Effector memory CD4-positive, alpha-beta T cell (primary cell): ENCODE measurements around the gene SMYD3.
"Not testable (repeated sequence)": the region's sequence is repeated elsewhere in the genome, so short reads cannot be mapped to it uniquely, and the experiment has no call there.

Experiments
- DNase-seq, 3 donors: peaks; one replicate each; pipeline ENCODE4 v3.0.0-alpha.2; 2020
- H3K27ac ChIP-seq: 2 replicates; pipeline ENCODE4 v1.7.0; 2013; ENCODE audit warnings: mild to moderate bottlenecking, low read length, moderate library complexity; ENCODE audit not compliant: insufficient read depth, poor library complexity, severe bottlenecking
- H3K27me3 ChIP-seq: replicated peaks from 2 replicates; pipeline ENCODE4 v1.7.0; 2013; ENCODE audit warnings: mild to moderate bottlenecking, low read length; ENCODE audit not compliant: insufficient read depth, control insufficient read depth, poor library complexity, severe bottlenecking
- H3K36me3 ChIP-seq: 2 replicates; pipeline ENCODE4 v1.7.0; 2013; ENCODE audit warnings: mild to moderate bottlenecking, low read length, moderate library complexity; ENCODE audit not compliant: control insufficient read depth, insufficient read depth
- H3K4me1 ChIP-seq: 2 replicates; pipeline ENCODE4 v1.7.0; 2013; ENCODE audit warnings: low read length, mild to moderate bottlenecking; ENCODE audit not compliant: control insufficient read depth, insufficient read depth, poor library complexity, severe bottlenecking
- H3K4me3 ChIP-seq: 2 replicates; pipeline ENCODE4 v1.7.0; 2013; ENCODE audit warnings: low read length, low read depth, mild to moderate bottlenecking; ENCODE audit not compliant: insufficient read depth, poor library complexity, severe bottlenecking
- H3K9me3 ChIP-seq: 2 replicates; pipeline ENCODE4 v1.7.0; 2013; ENCODE audit warnings: mild to moderate bottlenecking, low read length, moderate library complexity; ENCODE audit not compliant: control insufficient read depth

Gene SMYD3

GRCh38 chr1:245978915-245979314 is 528.2 kb downstream of the SMYD3 start:
- Histone ChIP-seq H3K27ac (no peak overlapping the region), H3K4me1 (no peaks in the 10 kb centered on the region), H3K9me3 (no peaks in the 10 kb centered on the region), H3K36me3 (no peaks in the 10 kb centered on the region), H3K27me3 (no peaks in the 10 kb centered on the region), H3K4me3 (no peak overlapping the region)
- no peak for DNase-seq

GRCh38 chr1:245972476-245972875 is 534.6 kb downstream of the SMYD3 start:
- H3K4me1 ChIP-seq: no peaks in the 10 kb centered on the region
- no peak overlapping the region for H3K27ac ChIP-seq
- H3K9me3 ChIP-seq: no peaks in the 10 kb centered on the region
- DNase-seq: no peak
- no peaks in the 10 kb centered on the region for H3K27me3 ChIP-seq
- no peaks in the 10 kb centered on the region for H3K36me3 ChIP-seq
- H3K4me3 ChIP-seq: no peak overlapping the region

- no peaks in the 10 kb centered on the region for H3K36me3 ChIP-seq
- no peaks in the 10 kb centered on the region for H3K27me3 ChIP-seq
- DNase-seq: no peak
- H3K4me1 ChIP-seq: no peaks in the 10 kb centered on the region
- H3K4me3 ChIP-seq: no peak overlapping the region
- no peak overlapping the region for H3K27ac ChIP-seq
- no peaks in the 10 kb centered on the region for H3K9me3 ChIP-seq
Observed at GRCh38 chr1:245971711-245972085, 535.4 kb downstream of the SMYD3 start.

GRCh38 chr1:245971076-245971710 is 535.9 kb downstream of the SMYD3 start:
- H3K4me3 ChIP-seq, H3K36me3 ChIP-seq, H3K9me3 ChIP-seq, DNase-seq, H3K4me1 ChIP-seq, H3K27me3 ChIP-seq, H3K27ac ChIP-seq: not testable (repeated sequence)

GRCh38 chr1:245969283-245969682 is 537.8 kb downstream of the SMYD3 start:
- Histone ChIP-seq H3K27ac (no peak overlapping the region), H3K4me3 (no peak overlapping the region), H3K9me3 (no peaks in the 10 kb centered on the region), H3K27me3 (no peaks in the 10 kb centered on the region), H3K36me3 (no peaks in the 10 kb centered on the region), H3K4me1 (no peaks in the 10 kb centered on the region)
- no peak for DNase-seq

- no peak overlapping the region for H3K27ac ChIP-seq
Observed at GRCh38 chr1:245968775-245969174, 538.3 kb downstream of the SMYD3 start.

GRCh38 chr1:245965398-245965797 is 541.7 kb downstream of the SMYD3 start:
- DNase-seq: no peak
- no peaks in the 10 kb centered on the region for H3K4me1 ChIP-seq

More at GRCh38 chr1:245968775-245969174, 538.3 kb downstream of the SMYD3 start:
- no peak overlapping the region for H3K4me3 ChIP-seq
- no peaks in the 10 kb centered on the region for H3K4me1 ChIP-seq
- no peaks in the 10 kb centered on the region for H3K27me3 ChIP-seq
- no peaks in the 10 kb centered on the region for H3K9me3 ChIP-seq
- DNase-seq: no peak
- H3K36me3 ChIP-seq: no peaks in the 10 kb centered on the region

GRCh38 chr1:245963649-245964048 is 543.4 kb downstream of the SMYD3 start:
- DNase-seq: no peak
- Histone ChIP-seq H3K27me3 (no peaks in the 10 kb centered on the region), H3K27ac (no peak overlapping the region), H3K9me3 (no peaks in the 10 kb centered on the region), H3K4me1 (no peaks in the 10 kb centered on the region), H3K36me3 (no peaks in the 10 kb centered on the region), H3K4me3 (no peak overlapping the region)

More at GRCh38 chr1:245965398-245965797, 541.7 kb downstream of the SMYD3 start:
- Histone ChIP-seq H3K9me3 (no peaks in the 10 kb centered on the region), H3K27me3 (no peaks in the 10 kb centered on the region), H3K36me3 (no peaks in the 10 kb centered on the region), H3K27ac (no peak overlapping the region), H3K4me3 (no peak overlapping the region)

GRCh38 chr1:245962453-245962852 is 544.6 kb downstream of the SMYD3 start:
- Histone ChIP-seq H3K4me1 (no peaks in the 10 kb centered on the region), H3K36me3 (no peaks in the 10 kb centered on the region), H3K9me3 (no peaks in the 10 kb centered on the region), H3K27ac (no peak overlapping the region), H3K27me3 (no peaks in the 10 kb centered on the region), H3K4me3 (no peak overlapping the region)
- no peak for DNase-seq

GRCh38 chr1:245961137-245961540 is 545.9 kb downstream of the SMYD3 start:
- peaks cover 9% of the 10 kb centered on the region for H3K4me1 ChIP-seq
- DNase-seq: no peak

More at GRCh38 chr1:245961137-245961540, 545.9 kb downstream of the SMYD3 start:
- H3K27me3 ChIP-seq: no peaks in the 10 kb centered on the region
- H3K4me3 ChIP-seq: no peak overlapping the region
- H3K9me3 ChIP-seq: no peaks in the 10 kb centered on the region
- H3K27ac ChIP-seq: no peak overlapping the region
- H3K36me3 ChIP-seq: no peaks in the 10 kb centered on the region
